Hepatocyte (in vitro differentiated cells): ENCODE measurements around the gene ENOX1. TPM values are rescaled to one million over a fixed set of nuclear protein-coding genes. Genes with fewer than 3 reads are reported as not detected.

Experiments
- DNase-seq: peaks from one replicate; pipeline ENCODE4 v3.0.0-alpha.2; 2016; ENCODE audit warnings: low spot score
- H2AFZ ChIP-seq: fragments of 200-600 bp; sonication (generic); 2 replicates; pipeline ENCODE4 v1.6.0; 2016; ENCODE audit warnings: antibody characterized with exemption, mild to moderate bottlenecking
- H3K27ac ChIP-seq: fragments of 200-600 bp; sonication (generic); 2 replicates; pipeline ENCODE4 v1.5.1; 2016; ENCODE audit warnings: mild to moderate bottlenecking
- H3K27me3 ChIP-seq: fragments of 200-600 bp; sonication (generic); 2 replicates; pipeline ENCODE4 v1.6.1; 2016
- H3K36me3 ChIP-seq: fragments of 200-600 bp; sonication (generic); replicated peaks from 2 replicates; pipeline ENCODE4 v1.5.1; 2016; ENCODE audit warnings: low read depth; ENCODE audit not compliant: insufficient read depth
- H3K4me1 ChIP-seq: fragments of 200-600 bp; sonication (generic); 2 replicates; pipeline ENCODE4 v1.5.1; 2016; ENCODE audit warnings: mild to moderate bottlenecking, moderate library complexity; ENCODE audit not compliant: insufficient read depth
- H3K4me2 ChIP-seq: fragments of 200-600 bp; sonication (generic); 2 replicates; pipeline ENCODE4 v1.6.0; 2016
- H3K4me3 ChIP-seq: fragments of 200-600 bp; sonication (generic); 2 replicates; pipeline ENCODE4 v1.5.1; 2016; ENCODE audit warnings: mild to moderate bottlenecking
- H3K79me2 ChIP-seq: fragments of 200-600 bp; sonication (generic); 2 replicates; pipeline ENCODE4 v1.6.0; 2017; ENCODE audit warnings: mild to moderate bottlenecking
- H3K9me2 ChIP-seq: fragments of 200-600 bp; sonication (generic); replicated peaks from 2 replicates; pipeline ENCODE4 v1.6.0; 2017; ENCODE audit warnings: mild to moderate bottlenecking; ENCODE audit not compliant: insufficient read depth
- H3K9me3 ChIP-seq: fragments of 200-600 bp; sonication (generic); 2 replicates; pipeline ENCODE4 v1.5.1; 2016; ENCODE audit warnings: low read depth, mild to moderate bottlenecking
- H4K20me1 ChIP-seq: fragments of 200-600 bp; sonication (generic); 2 replicates; pipeline ENCODE4 v1.6.0; 2016; ENCODE audit warnings: mild to moderate bottlenecking; ENCODE audit not compliant: insufficient read depth, poor library complexity, severe bottlenecking
- CTCF ChIP-seq: fragments of 200-600 bp; sonication (generic); IDR thresholded peaks from 2 replicates; pipeline ENCODE4 v1.5.1; 2016; ENCODE audit warnings: antibody characterized with exemption, mild to moderate bottlenecking; ENCODE audit not compliant: poor library complexity
- EZH2 ChIP-seq: fragments of 200-600 bp; sonication (generic); IDR thresholded peaks from 2 replicates; pipeline ENCODE4 v1.6.1; 2016; ENCODE audit warnings: antibody characterized with exemption, mild to moderate bottlenecking, borderline replicate concordance
- EZH2phosphoT487 ChIP-seq: fragments of 200-600 bp; sonication (generic); IDR thresholded peaks from one replicate; pipeline ENCODE4 v1.6.1; 2018; ENCODE audit warnings: antibody characterized with exemption, mild to moderate bottlenecking, low read depth, moderate library complexity; ENCODE audit not compliant: unreplicated experiment, severe bottlenecking
- WGBS: methylation state at CpG from one replicate; pipeline ENCODE4 v1.1.6; 2016; ENCODE audit warnings: low lambda C conversion rate; ENCODE audit errors: missing lambda C conversion rate; 5-methylcytosine and 5-hydroxymethylcytosine counted together
- polyA plus RNA-seq: library from polyadenylated mRNA; unstranded; fragments of >200 nt; fragmentation: Nextera tagmentation; extraction: Ambion mirVana; gene quantifications from 2 replicates; pipeline ENCODE4 v1.2.1, GENCODE V29; 2016
- total RNA-seq: library from RNA; depleted of rRNA; stranded (reverse); fragments of >200 nt; gene quantifications from 2 replicates; pipeline ENCODE4 v1.2.3, GENCODE V29; 2014

ENOX1 gene
- total and polyA plus RNA-seq, 2 experiments from 2014 or later: 2.4 to 4.0 TPM

GRCh38 chr13:43666403-43666802, 120.4 kb downstream of the ENOX1 start:
- no peak overlapping the region for H2AFZ ChIP-seq
- H3K4me1 ChIP-seq: peaks cover 24% of the 10 kb centered on the region
- 74% methylated on average over 2 of the region's 2 CpGs for WGBS

GRCh38 chr13:43665388-43665787, 121.4 kb downstream of the ENOX1 start:
- Histone ChIP-seq H3K9me3 (no peaks in the 10 kb centered on the region), H3K79me2 (no peaks in the 10 kb centered on the region), H2AFZ (peak overlapping the region; percentile 15), H3K4me3 (no peak overlapping the region), H3K4me2 (peak overlapping the region; percentile 49), H3K9me2 (no peaks in the 10 kb centered on the region), H3K4me1 (peaks cover 24% of the 10 kb centered on the region), H3K27me3 (no peaks in the 10 kb centered on the region), H3K36me3 (no peaks in the 10 kb centered on the region), H4K20me1 (no peaks in the 10 kb centered on the region), H3K27ac (peak overlapping the region; percentile 26)
- no peak for DNase-seq
- 60% methylated on average over 6 of the region's 6 CpGs for WGBS
- TF ChIP-seq EZH2phosphoT487 (no peak), EZH2 (no peak), CTCF (no peak)

More at GRCh38 chr13:43666403-43666802, 120.4 kb downstream of the ENOX1 start:
- Histone ChIP-seq H3K9me2 (no peaks in the 10 kb centered on the region), H3K27me3 (no peaks in the 10 kb centered on the region), H4K20me1 (no peaks in the 10 kb centered on the region), H3K27ac (no peak overlapping the region), H3K4me3 (no peak overlapping the region), H3K9me3 (no peaks in the 10 kb centered on the region), H3K4me2 (no peak overlapping the region), H3K36me3 (no peaks in the 10 kb centered on the region), H3K79me2 (no peaks in the 10 kb centered on the region)
- TF ChIP-seq EZH2phosphoT487 (no peak), EZH2 (no peak), CTCF (no peak)
- no peak for DNase-seq

GRCh38 chr13:43664700-43665191, 122.0 kb downstream of the ENOX1 start:
- TF ChIP-seq EZH2phosphoT487 (no peak), CTCF (no peak), EZH2 (no peak)
- Histone ChIP-seq H3K9me3 (no peaks in the 10 kb centered on the region), H3K4me2 (peak overlapping the region; percentile 49), H3K9me2 (no peaks in the 10 kb centered on the region), H3K4me1 (peaks cover 24% of the 10 kb centered on the region), H3K27me3 (no peaks in the 10 kb centered on the region), H4K20me1 (no peaks in the 10 kb centered on the region), H2AFZ (peak overlapping the region; percentile 15), H3K36me3 (no peaks in the 10 kb centered on the region), H3K4me3 (no peak overlapping the region), H3K27ac (peak overlapping the region; percentile 26), H3K79me2 (no peaks in the 10 kb centered on the region)
- peak; percentile 59 for DNase-seq
- 5% methylated on average over 1 of the region's 1 CpG for WGBS
